Fibroblast of pulmonary artery (primary cell): Measurements from ENCODE around the gene SPRED3.
A peak's percentile ranks its signal among the peaks of the same experiment; 100 is the strongest.
"Not testable (repeated sequence)": the region's sequence is repeated elsewhere in the genome, so short reads cannot be mapped to it uniquely, and the experiment has no call there.

ENCODE experiments used
- DNase-seq: peaks from one replicate; pipeline ENCODE4 v3.0.0-alpha.2; 2010; ENCODE audit warnings: low read depth
- H3K4me3 ChIP-seq: replicated peaks from 2 replicates; pipeline ENCODE4 v1.5.1; 2011; ENCODE audit warnings: low read depth, mild to moderate bottlenecking, control low read depth, low read length, moderate library complexity
- TF ChIP-seq, protein P1 (sequence below): IDR thresholded peaks from 2 replicates; pipeline ENCODE4 v1.5.1; 2011; ENCODE audit warnings: mild to moderate bottlenecking, control low read depth, low read length, inconsistent platforms; ENCODE audit errors: missing control alignments

The SPRED3 gene

GRCh38 chr19:38402623-38402966 lies 14.1 kb downstream of the SPRED3 start:
- TF ChIP-seq, protein P1, sequence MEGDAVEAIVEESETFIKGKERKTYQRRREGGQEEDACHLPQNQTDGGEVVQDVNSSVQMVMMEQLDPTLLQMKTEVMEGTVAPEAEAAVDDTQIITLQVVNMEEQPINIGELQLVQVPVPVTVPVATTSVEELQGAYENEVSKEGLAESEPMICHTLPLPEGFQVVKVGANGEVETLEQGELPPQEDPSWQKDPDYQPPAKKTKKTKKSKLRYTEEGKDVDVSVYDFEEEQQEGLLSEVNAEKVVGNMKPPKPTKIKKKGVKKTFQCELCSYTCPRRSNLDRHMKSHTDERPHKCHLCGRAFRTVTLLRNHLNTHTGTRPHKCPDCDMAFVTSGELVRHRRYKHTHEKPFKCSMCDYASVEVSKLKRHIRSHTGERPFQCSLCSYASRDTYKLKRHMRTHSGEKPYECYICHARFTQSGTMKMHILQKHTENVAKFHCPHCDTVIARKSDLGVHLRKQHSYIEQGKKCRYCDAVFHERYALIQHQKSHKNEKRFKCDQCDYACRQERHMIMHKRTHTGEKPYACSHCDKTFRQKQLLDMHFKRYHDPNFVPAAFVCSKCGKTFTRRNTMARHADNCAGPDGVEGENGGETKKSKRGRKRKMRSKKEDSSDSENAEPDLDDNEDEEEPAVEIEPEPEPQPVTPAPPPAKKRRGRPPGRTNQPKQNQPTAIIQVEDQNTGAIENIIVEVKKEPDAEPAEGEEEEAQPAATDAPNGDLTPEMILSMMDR = no peak
- peak overlapping the region; percentile 48 for H3K4me3 ChIP-seq
- DNase-seq = no peak

DNA sequence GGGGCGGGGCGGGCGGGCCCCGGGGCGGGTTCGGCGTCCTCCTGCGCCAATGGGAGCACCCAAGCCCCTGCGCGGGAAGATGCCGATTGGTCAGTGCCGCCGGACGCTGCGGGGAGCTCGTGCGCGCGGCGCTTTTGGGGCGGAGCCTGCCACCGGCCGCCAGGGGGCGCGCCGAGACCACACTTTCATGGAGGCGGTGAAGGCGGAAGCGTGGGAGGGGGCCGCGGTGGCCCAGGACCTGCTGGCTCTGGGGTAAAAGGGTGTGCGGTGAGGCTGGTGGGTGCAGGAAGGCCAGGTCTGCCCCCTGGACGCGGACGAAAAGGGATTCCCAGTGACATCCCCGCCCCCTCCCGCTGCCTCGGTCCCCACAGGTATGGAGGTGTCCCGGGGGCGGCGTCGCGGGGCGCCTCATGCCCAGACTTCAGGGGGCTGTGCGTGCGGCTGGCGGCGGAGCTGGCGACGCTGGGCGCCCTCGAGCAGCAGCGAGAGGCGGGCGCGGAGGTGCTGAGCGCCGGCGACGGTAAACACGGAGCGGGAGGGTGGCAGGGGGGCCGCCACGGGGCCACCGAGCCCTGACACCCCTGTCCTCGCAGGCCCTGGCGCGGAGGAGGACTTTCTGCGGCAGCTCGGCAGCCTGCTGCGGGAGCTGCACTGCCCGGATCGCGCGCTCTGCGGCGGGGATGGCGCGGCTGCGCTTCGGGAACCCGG lies 14.6 kb downstream of the SPRED3 start, which contains the start of gene FAM98C:
Gene FAM98C (plus strand): TSS at position 127 of the 708 bp plus-strand sequence. CDS start 61 bp downstream, at position 188.
- peak; percentile 96 for DNase-seq
- peak within 1 kb of the TSS; percentile 82 for H3K4me3 ChIP-seq
- TF ChIP-seq, protein P1 = peak; percentile 55

- TF ChIP-seq, protein P1 = no peak
- H3K4me3 ChIP-seq = no peak overlapping the region
- DNase-seq = no peak
Measured at GRCh38 chr19:38404858-38405257, 16.4 kb downstream of the SPRED3 start.

- no peak for DNase-seq
- H3K4me3 ChIP-seq = no peak overlapping the region
- TF ChIP-seq, protein P1 = no peak
Measured at GRCh38 chr19:38405276-38405675, 16.8 kb downstream of the SPRED3 start.

- H3K4me3 ChIP-seq = no peak overlapping the region
- TF ChIP-seq, protein P1 = no peak
- peak; percentile 72 for DNase-seq
Measured at GRCh38 chr19:38409631-38410133, 21.2 kb downstream of the SPRED3 start.

DNA sequence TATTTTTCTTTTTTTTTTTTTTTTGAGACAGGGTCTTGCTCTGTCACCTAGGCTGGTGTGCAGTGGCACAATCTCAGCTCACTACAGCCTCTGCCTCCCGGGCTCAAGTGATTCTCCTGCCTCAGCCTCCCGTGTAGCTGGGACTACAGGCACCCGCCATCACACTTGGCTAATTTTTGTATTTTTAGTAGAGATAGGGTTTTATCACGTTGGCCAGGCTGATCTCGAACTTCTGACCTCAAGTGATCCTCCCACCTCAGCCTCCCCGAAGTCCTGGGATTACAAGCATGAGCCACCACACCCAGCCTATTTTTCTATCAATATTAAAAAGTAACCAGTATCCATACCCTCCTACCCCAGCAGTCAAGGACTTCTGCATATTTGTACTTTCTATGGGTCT lies 21.9 kb downstream of the SPRED3 start:
- not testable (repeated sequence) for H3K4me3 ChIP-seq, DNase-seq

- TF ChIP-seq, protein P1 = no peak
- no peak for DNase-seq
- no peak overlapping the region for H3K4me3 ChIP-seq
Measured at GRCh38 chr19:38411041-38411712, 22.7 kb downstream of the SPRED3 start.

DNA sequence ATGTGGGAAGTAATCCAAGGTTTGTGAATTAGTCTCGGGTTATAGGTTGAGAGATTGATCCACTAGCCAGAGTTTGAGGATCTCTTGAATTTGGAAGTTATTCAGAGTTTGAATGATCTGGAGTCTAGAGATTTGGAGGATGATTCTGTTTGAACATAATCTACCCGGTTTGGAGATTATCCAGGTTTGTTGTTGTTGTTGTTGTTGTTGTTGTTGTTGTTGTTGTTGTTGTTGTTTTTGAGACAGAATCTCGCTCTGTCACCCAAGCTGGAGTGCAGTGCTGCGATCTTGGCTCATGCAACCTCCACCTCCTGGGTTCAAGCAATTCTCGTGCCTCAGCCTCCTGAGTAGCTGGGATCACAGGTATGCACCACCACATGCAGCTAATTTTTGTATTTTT lies 23.4 kb downstream of the SPRED3 start:
- H3K4me3 ChIP-seq, DNase-seq: not testable (repeated sequence)
